Endodermal cell (in vitro differentiated cells): ENCODE data around the gene ID1. TPM values are rescaled to one million over a fixed set of nuclear protein-coding genes. Genes with fewer than 3 reads are reported as not detected.

Source experiments
- DNase-seq: peaks from one replicate; pipeline ENCODE4 v3.0.0-alpha.2; 2017
- H3K27ac ChIP-seq: 2 replicates; pipeline ENCODE4 v1.5.1; 2013; ENCODE audit warnings: mild to moderate bottlenecking, low read depth, low read length, moderate library complexity
- H3K27me3 ChIP-seq: 2 replicates; pipeline ENCODE4 v1.6.1; 2013; ENCODE audit warnings: mild to moderate bottlenecking, low read length, moderate library complexity; ENCODE audit not compliant: insufficient read depth, control insufficient read depth, poor library complexity, severe bottlenecking
- H3K36me3 ChIP-seq: 2 replicates; pipeline ENCODE4 v1.7.0; 2013; ENCODE audit warnings: mild to moderate bottlenecking, low read length, moderate library complexity; ENCODE audit not compliant: control insufficient read depth, insufficient read depth
- H3K4me1 ChIP-seq: one replicate; pipeline ENCODE4 v1.7.0; 2013; ENCODE audit warnings: low read length; ENCODE audit not compliant: control insufficient read depth, insufficient read depth
- H3K4me3 ChIP-seq: 2 replicates; pipeline ENCODE4 v1.5.1; 2013; ENCODE audit warnings: mild to moderate bottlenecking, low read length, moderate library complexity
- H3K9ac ChIP-seq: 2 replicates; pipeline ENCODE4 v1.6.1; 2013; ENCODE audit warnings: mild to moderate bottlenecking, low read length, moderate library complexity; ENCODE audit not compliant: poor library complexity, severe bottlenecking; ENCODE audit errors: extremely low read depth
- H3K9me3 ChIP-seq: 2 replicates; pipeline ENCODE4 v1.6.1; 2013; ENCODE audit warnings: mild to moderate bottlenecking, low read length, moderate library complexity; ENCODE audit not compliant: control insufficient read depth
- H3K27ac Mint-ChIP-seq: 2 replicates; pipeline ENCODE4 v1.8.0; 2020; ENCODE audit warnings: mixed read lengths
- H3K27me3 Mint-ChIP-seq: 2 replicates; pipeline ENCODE4 v1.8.0; 2021; ENCODE audit warnings: mild to moderate bottlenecking, mixed read lengths; ENCODE audit not compliant: insufficient read depth
- H3K36me3 Mint-ChIP-seq: 2 replicates; pipeline ENCODE4 v1.8.0; 2020; ENCODE audit warnings: low read depth, mixed read lengths
- H3K4me1 Mint-ChIP-seq: 2 replicates; pipeline ENCODE4 v1.8.0; 2020; ENCODE audit warnings: mixed read lengths
- H3K4me3 Mint-ChIP-seq: 2 replicates; pipeline ENCODE4 v1.8.0; 2020; ENCODE audit warnings: mild to moderate bottlenecking, moderate library complexity, mixed read lengths
- H3K9me3 Mint-ChIP-seq: 2 replicates; pipeline ENCODE4 v1.8.0; 2020; ENCODE audit warnings: mild to moderate bottlenecking, mixed read lengths
- CTCF ChIP-seq: fragments of 200-600 bp; sonication (generic); conservative IDR thresholded peaks from 2 replicates; pipeline ENCODE4 v1.5.0; 2021; ENCODE audit warnings: antibody characterized with exemption, mild to moderate bottlenecking
- WGBS, 2 experiments: methylation state at CpG; one replicate each; pipeline versions ENCODE4 v1.1.5 to v1.1.7; 2013; ENCODE audit warnings: missing lambda C conversion rate in 2 of 2, mixed read lengths in 1 of 2; ENCODE audit not compliant: insufficient coverage in 1 of 2, insufficient read length in 1 of 2; 5-methylcytosine and 5-hydroxymethylcytosine counted together
- total RNA-seq, 2 donors: library from RNA; stranded (reverse); fragmentation: NEBNext Ultra II Directional in 1 of 2; extraction: Animal tissue kit (Norgen Biotek cat#: 25700) in 1 of 2; gene quantifications; 2 replicates in 1 of 2; 3 replicates in 1 of 2; pipeline ENCODE4 v1.2.1, GENCODE V29; 2021

Gene ID1
- total RNA-seq, 2 donors from 2014 or later: 380 to 447 TPM

- Histone ChIP-seq H3K4me3 (no peak overlapping the region), H3K9me3 (no peaks in the 10 kb centered on the region), H3K36me3 (peaks cover 37% of the 10 kb centered on the region), H3K27ac (peak overlapping the region; percentile 83), H3K4me1 (peaks cover 9% of the 10 kb centered on the region), H3K27me3 (no peaks in the 10 kb centered on the region), H3K9ac (no peak overlapping the region)
- H3K9me3 Mint-ChIP-seq: no peaks in the 10 kb centered on the region
- H3K36me3 Mint-ChIP-seq: peaks cover 24% of the 10 kb centered on the region
- H3K27me3 Mint-ChIP-seq: no peaks in the 10 kb centered on the region
- no peak for DNase-seq
- no peak for TF ChIP-seq CTCF
- 81% methylated on average over 4 of the region's 5 CpGs; no CpG with 5 or more reads in 1 of the 2 experiments for WGBS, 2 experiments
- peak overlapping the region; percentile 91 for H3K27ac Mint-ChIP-seq
- H3K4me3 Mint-ChIP-seq: no peak overlapping the region
- H3K4me1 Mint-ChIP-seq: peaks cover 49% of the 10 kb centered on the region
These were observed 36.3 kb upstream of the ID1 start for GRCh38 chr20:31568773-31569162.

GRCh38 chr20:31569163-31570020 lies 35.7 kb upstream of the ID1 start:
- Histone ChIP-seq H3K27ac (peak overlapping the region; percentile 83), H3K9me3 (no peaks in the 10 kb centered on the region), H3K4me1 (peaks cover 9% of the 10 kb centered on the region), H3K9ac (no peak overlapping the region), H3K36me3 (peaks cover 31% of the 10 kb centered on the region), H3K27me3 (no peaks in the 10 kb centered on the region), H3K4me3 (no peak overlapping the region)
- Mint-ChIP-seq H3K27ac (peak overlapping the region; percentile 91), H3K4me3 (no peak overlapping the region), H3K4me1 (peaks cover 54% of the 10 kb centered on the region), H3K9me3 (no peaks in the 10 kb centered on the region), H3K27me3 (no peaks in the 10 kb centered on the region), H3K36me3 (peaks cover 17% of the 10 kb centered on the region)
- 54 to 68% methylated on average over 5 to 9 of the region's 10 CpGs for WGBS, 2 experiments
- DNase-seq: peak; percentile 90
- TF ChIP-seq CTCF: peak; percentile 97

- Mint-ChIP-seq H3K27ac (peak overlapping the region; percentile 91), H3K4me3 (no peak overlapping the region), H3K27me3 (no peaks in the 10 kb centered on the region), H3K9me3 (no peaks in the 10 kb centered on the region), H3K4me1 (peaks cover 54% of the 10 kb centered on the region), H3K36me3 (peaks cover 13% of the 10 kb centered on the region)
- H3K4me1 ChIP-seq: peaks cover 9% of the 10 kb centered on the region
- H3K9ac ChIP-seq: no peak overlapping the region
- 92 to 100% methylated on average over 1 to 8 of the region's 8 CpGs for WGBS, 2 experiments
- peaks cover 29% of the 10 kb centered on the region for H3K36me3 ChIP-seq
- no peaks in the 10 kb centered on the region for H3K9me3 ChIP-seq
- H3K27ac ChIP-seq: no peak overlapping the region
- no peaks in the 10 kb centered on the region for H3K27me3 ChIP-seq
- DNase-seq: no peak
- no peak for TF ChIP-seq CTCF
- no peak overlapping the region for H3K4me3 ChIP-seq
These were observed 35.0 kb upstream of the ID1 start for GRCh38 chr20:31570021-31570463.
